KBM-7 (cell line): ENCODE measurements around the gene RABL6.
A peak's percentile ranks its signal among the peaks of the same experiment; 100 is the strongest.
"Not testable (repeated sequence)": the region's sequence is repeated elsewhere in the genome, so short reads cannot be mapped to it uniquely, and the experiment has no call there.

Experiments used
- DNase-seq: peaks from one replicate; pipeline ENCODE4 v3.0.0-alpha.2; 2015
- in situ Hi-C: fragments of 300-500 bp; cut with MboI; formaldehyde crosslinking; loops from 2 replicates; pipeline ENCODE4 v1.14.3; 2020; ENCODE audit warnings: low sequenced_read_pairs, low pct_unique_long_range_greater_than_20kb, mixed read lengths

Gene RABL6

GRCh38 chr9:136807281-136808074 lies at the start of gene RABL6:
RABL6 (plus strand) TSS chr9:136807948; CDS start chr9:136808197, 249 bp downstream.
- in situ Hi-C loops = no loop called here
- peak; percentile 86 for DNase-seq

GRCh38 chr9:136759001-136759400 lies 48.7 kb upstream of the RABL6 start:
- in situ Hi-C loops = no loop called here
- no peak for DNase-seq

GRCh38 chr9:136759436-136760325 lies 48.1 kb upstream of the RABL6 start:
- no peak for DNase-seq
- in situ Hi-C loops = no loop called here

GRCh38 chr9:136760424-136760823 lies 47.3 kb upstream of the RABL6 start:
- in situ Hi-C loops = no loop called here
- no peak for DNase-seq

GRCh38 chr9:136760834-136761544 lies 46.8 kb upstream of the RABL6 start:
- in situ Hi-C loops = not testable (repeated sequence)
- DNase-seq = peak; percentile 70

- DNase-seq = no peak
Measured at GRCh38 chr9:136761545-136761981, 46.2 kb upstream of the RABL6 start.

GRCh38 chr9:136762221-136762691 lies 45.5 kb upstream of the RABL6 start:
- in situ Hi-C loops = no loop called here
- DNase-seq = no peak

More at GRCh38 chr9:136761545-136761981, 46.2 kb upstream of the RABL6 start:
- in situ Hi-C loops = no loop called here

- in situ Hi-C loops = no loop called here
- peak; percentile 49 for DNase-seq
Measured at GRCh38 chr9:136762915-136763648, 44.7 kb upstream of the RABL6 start.

- DNase-seq = no peak
- in situ Hi-C loops = no loop called here
Measured at GRCh38 chr9:136763649-136764035, 44.1 kb upstream of the RABL6 start.

- no peak for DNase-seq
- in situ Hi-C loops = no loop called here
Measured at GRCh38 chr9:136764301-136764891, 43.4 kb upstream of the RABL6 start, which contains the start of gene LCN15. LCN15 (minus strand) TSS chr9:136764518; CDS start chr9:136764488, 30 bp downstream.

- in situ Hi-C loops = no loop called here
- DNase-seq = no peak
Measured at GRCh38 chr9:136765041-136765440, 42.7 kb upstream of the RABL6 start.

GRCh38 chr9:136765745-136766409 lies 41.9 kb upstream of the RABL6 start:
- DNase-seq, in situ Hi-C loops: not testable (repeated sequence)

- DNase-seq = peak; percentile 55
- in situ Hi-C loops = not testable (repeated sequence)
Measured at GRCh38 chr9:136766410-136767120, 41.2 kb upstream of the RABL6 start.

GRCh38 chr9:136769710-136770191 lies 38.0 kb upstream of the RABL6 start:
- in situ Hi-C loops = no loop called here
- peak; percentile 55 for DNase-seq

GRCh38 chr9:136771907-136772415 lies 35.8 kb upstream of the RABL6 start:
- in situ Hi-C loops = no loop called here
- no peak for DNase-seq

- DNase-seq = peak; percentile 83
Measured at GRCh38 chr9:136773386-136774044, 34.2 kb upstream of the RABL6 start.

More at GRCh38 chr9:136773386-136774044, 34.2 kb upstream of the RABL6 start:
- in situ Hi-C loops = no loop called here
